WI38 (cell line): Measurements from ENCODE around the gene GULP1.

ENCODE experiments used
- H3K4me3 ChIP-seq: 2 replicates; pipeline ENCODE4 v1.5.1; 2011; ENCODE audit warnings: low read depth, mild to moderate bottlenecking, control low read depth, low read length
- TF ChIP-seq, protein P1 (sequence below): IDR thresholded peaks from 2 replicates; pipeline ENCODE4 v1.5.1; 2012; ENCODE audit warnings: low read depth, mild to moderate bottlenecking, control low read depth, low read length

The GULP1 gene

DNA sequence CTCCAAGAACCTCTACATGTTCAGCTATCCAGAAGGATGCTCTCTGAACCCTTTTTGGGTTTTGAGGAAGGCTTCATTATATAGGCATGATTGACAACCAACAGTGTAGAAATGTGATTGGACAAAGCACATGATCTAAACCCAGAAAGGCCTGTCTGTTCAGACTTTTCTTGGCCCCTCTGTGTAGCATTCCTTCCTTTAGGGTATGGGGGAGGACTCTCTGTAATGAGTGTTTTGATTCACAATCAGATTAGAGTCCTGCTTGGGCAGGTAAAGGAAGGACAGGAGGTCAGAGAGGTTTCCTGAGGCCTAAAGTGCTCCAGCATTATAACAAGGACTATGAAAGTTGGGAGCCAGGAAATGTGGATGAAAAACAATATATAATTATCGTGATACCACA is 13.6 kb downstream of the GULP1 start:
- H3K4me3 ChIP-seq, result no peak overlapping the region
- TF ChIP-seq, protein P1, sequence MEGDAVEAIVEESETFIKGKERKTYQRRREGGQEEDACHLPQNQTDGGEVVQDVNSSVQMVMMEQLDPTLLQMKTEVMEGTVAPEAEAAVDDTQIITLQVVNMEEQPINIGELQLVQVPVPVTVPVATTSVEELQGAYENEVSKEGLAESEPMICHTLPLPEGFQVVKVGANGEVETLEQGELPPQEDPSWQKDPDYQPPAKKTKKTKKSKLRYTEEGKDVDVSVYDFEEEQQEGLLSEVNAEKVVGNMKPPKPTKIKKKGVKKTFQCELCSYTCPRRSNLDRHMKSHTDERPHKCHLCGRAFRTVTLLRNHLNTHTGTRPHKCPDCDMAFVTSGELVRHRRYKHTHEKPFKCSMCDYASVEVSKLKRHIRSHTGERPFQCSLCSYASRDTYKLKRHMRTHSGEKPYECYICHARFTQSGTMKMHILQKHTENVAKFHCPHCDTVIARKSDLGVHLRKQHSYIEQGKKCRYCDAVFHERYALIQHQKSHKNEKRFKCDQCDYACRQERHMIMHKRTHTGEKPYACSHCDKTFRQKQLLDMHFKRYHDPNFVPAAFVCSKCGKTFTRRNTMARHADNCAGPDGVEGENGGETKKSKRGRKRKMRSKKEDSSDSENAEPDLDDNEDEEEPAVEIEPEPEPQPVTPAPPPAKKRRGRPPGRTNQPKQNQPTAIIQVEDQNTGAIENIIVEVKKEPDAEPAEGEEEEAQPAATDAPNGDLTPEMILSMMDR, result no peak

DNA sequence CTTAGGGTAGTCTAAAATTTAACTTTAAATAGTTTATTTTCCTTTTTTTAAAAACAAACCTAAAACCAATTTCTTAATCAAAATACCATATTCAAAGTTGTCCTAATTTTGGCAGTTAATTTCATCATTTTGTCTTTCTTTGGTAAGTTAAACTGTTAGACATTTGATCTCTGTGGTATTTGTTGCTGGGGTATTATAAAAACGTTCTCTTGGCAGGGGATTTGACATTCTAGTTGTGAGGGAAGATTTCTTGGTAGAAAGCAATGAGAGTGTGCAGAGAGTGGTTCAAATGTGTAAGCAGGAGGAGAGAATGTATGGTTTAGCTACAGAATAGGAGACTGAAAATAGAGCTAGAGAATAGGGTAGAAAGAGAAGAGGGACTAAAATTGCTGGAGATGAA is 14.6 kb downstream of the GULP1 start:
- no peak overlapping the region for H3K4me3 ChIP-seq
- TF ChIP-seq, protein P1, result no peak

DNA sequence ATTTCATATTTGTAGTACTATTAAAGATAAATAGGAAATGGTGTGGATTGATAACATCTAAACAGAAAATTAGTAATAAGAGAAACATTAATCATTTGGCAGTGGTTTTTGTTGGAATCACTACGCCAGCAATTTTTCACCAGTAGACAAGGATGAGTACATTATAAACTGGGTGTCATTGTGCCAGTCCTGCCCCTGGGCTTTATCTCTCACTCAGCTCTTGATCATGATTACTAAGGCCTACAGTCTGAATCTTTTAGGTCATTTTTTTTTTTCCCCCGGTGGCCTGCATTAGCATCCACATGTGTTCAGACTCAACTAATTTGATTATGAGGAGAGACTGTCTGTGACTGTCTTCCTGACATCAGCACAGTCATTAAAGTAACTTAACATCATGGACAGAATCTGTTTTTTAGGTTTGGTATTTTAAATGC is 16.2 kb downstream of the GULP1 start:
- no peak overlapping the region for H3K4me3 ChIP-seq
- TF ChIP-seq, protein P1, result no peak

DNA sequence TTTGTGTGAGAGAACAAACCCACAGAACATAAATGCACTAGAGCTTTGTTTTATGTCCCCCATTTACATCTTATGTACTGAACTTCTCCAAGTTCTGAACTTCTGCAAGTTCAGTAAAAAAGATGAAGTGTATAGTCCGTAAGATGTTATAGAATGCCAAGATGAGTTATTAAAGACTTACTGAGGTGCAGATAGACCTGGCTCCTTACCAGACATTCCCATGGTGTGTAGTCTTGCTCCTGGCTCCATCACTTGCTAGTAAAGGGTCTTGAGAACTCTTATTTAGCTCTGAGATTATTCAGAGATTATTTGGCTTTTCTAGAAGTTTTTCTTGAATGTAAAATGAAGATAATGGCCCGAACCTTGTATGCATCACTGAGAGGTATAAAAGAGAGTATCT is 16.8 kb downstream of the GULP1 start:
- TF ChIP-seq, protein P1, result no peak
- no peak overlapping the region for H3K4me3 ChIP-seq

DNA sequence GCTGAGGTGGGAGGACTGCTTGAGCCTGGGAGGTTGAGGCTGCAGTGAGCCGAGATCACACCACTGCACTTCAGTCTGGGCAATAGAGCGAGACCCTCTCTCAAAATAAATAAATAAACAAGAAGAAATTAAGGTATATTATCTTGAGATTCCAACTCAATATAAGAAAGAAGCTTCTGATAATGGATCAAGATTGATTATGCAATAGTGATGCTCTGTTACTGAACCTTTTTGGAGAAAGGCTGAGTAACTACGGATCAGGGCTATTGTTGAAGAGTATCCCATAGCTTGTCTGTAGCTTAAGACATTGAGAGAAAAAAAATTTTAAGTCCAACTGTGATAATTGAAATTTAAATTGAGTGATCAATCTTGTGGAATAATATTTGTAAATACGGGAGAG is 17.7 kb downstream of the GULP1 start:
- no peak overlapping the region for H3K4me3 ChIP-seq
- TF ChIP-seq, protein P1, result no peak

DNA sequence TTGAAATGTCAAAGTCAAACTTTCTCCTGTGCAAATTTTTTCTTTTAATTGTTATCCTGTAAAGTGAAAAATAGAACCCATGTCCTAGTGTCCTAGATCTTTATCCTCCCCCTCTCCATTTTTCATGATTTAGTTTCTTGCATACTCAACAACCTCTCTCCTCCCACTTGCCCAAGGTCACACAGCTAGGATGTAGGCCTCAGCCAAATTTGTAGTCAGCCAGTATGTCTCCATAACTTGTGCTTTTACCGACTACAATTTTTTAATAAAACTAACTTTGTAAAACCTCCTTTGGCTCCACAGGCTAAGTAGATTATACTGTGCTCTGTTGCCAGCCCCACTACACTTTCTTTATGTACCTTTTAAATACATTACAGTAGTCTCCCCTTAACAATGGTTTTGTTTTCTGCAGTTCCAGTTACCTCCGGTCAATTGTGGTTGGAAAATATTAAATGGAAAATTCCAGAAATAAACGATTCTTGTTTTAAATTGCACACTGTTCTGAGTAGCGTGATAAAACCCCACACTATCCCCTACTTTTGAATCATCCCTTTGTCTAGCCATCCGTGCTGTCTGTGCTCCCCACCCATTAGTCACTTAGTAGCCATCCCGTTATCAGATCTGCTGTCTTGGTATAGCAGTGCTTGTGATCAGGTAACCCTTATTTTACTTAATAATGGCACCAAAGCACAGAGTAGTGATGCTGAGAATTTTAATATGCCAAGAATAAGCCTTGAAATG is 22.8 kb downstream of the GULP1 start:
- TF ChIP-seq, protein P1, result no peak
- H3K4me3 ChIP-seq, result no peak overlapping the region

DNA sequence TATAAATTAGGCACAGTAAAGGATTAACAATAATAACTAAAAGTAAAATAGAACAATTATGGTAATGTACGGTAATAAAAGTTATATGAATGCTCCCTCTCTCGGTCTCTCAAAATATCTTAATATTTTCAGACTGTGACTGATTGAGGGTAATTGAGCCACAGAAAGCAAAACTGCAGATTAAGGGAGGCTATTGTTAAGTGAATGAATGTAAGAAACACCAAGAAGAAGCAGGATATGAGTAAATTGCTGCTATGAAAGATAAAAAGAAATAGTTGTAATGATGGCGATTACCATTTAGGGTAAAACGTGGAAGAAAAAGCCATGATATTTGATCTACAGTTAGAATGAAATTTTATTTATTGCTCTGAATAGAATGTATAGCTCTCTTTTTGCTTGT is 24.1 kb downstream of the GULP1 start:
- TF ChIP-seq, protein P1, result no peak
- H3K4me3 ChIP-seq, result no peak overlapping the region
